Ascending aorta (tissue), 2 donors: Measurements from ENCODE around the gene FGGY. TPM values are rescaled to one million over a fixed set of nuclear protein-coding genes. Genes with fewer than 3 reads are reported as not detected.
"Not testable (repeated sequence)": the region's sequence is repeated elsewhere in the genome, so short reads cannot be mapped to it uniquely, and the experiment has no call there.

ENCODE experiments used
- DNase-seq, 2 donors: peaks; one replicate each; pipeline ENCODE4 v3.0.0-alpha.2; 2019; ENCODE audit warnings: low spot score in 2 of 2
- H3K27ac ChIP-seq, 2 donors: fragments of 200-600 bp; sonication (generic); one replicate each; pipeline ENCODE4 v1.5.1; 2016 to 2017; ENCODE audit warnings: mild to moderate bottlenecking in 1 of 2
- H3K27me3 ChIP-seq: fragments of 200-600 bp; sonication (generic); one replicate; pipeline ENCODE4 v1.5.1; 2017
- H3K36me3 ChIP-seq, 2 donors: fragments of 200-600 bp; sonication (generic); one replicate each; pipeline ENCODE4 v1.5.1; 2016
- H3K4me1 ChIP-seq, 2 donors: fragments of 200-600 bp; sonication (generic); one replicate each; pipeline ENCODE4 v1.5.1; 2016 to 2017; ENCODE audit warnings: mild to moderate bottlenecking in 1 of 2
- H3K4me3 ChIP-seq, 2 donors: fragments of 200-600 bp; sonication (generic); one replicate each; pipeline ENCODE4 v1.5.1; 2016 to 2017; ENCODE audit warnings: mild to moderate bottlenecking in 1 of 2
- H3K9me3 ChIP-seq, 2 donors: fragments of 200-600 bp; sonication (generic); one replicate each; pipeline ENCODE4 v1.5.1; 2016
- intact Hi-C: fragments of 100-400 bp; cut with DNase I; formaldehyde crosslinking; loops from one replicate; pipeline ENCODE4 v1.15.1; 2023
- total RNA-seq: library from RNA; depleted of rRNA; stranded (reverse); fragments of >200 nt; gene quantifications from one replicate; pipeline ENCODE4 v1.1.0, GENCODE V29; 2016
- TF ChIP-seq, protein P1 (sequence below), 3 experiments: fragments of 200-600 bp in 2 of 3; fragments of 450-650 bp in 1 of 3; sonication (generic) in 2 of 3; IDR thresholded peaks; one replicate each; pipeline ENCODE4 v1.5.1; 2016 to 2019; ENCODE audit warnings: antibody characterized with exemption in 3 of 3, mild to moderate bottlenecking in 1 of 3, moderate library complexity in 1 of 3

FGGY gene
- total RNA-seq, 1 donor from 2014 or later = 7.0 TPM

DNA sequence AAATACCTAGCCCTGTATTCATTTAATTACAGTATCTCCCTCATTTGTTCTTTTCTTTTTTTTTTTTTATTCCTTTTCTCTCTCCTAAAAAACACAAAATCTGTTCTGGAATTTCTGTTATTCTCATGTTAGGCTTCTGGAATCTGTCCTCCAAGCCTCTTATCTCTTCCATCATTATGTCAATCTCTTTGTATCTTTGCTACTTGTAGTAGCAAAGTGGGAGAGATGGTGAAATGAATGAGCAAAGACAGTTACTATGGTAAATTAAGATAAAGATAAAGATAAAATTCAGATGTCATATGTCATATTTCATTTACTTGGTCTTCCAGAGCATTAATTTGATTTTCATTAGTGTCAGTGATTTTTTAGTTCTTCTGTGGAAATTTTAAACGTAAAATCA lies 155.1 kb downstream of the FGGY start:
- H3K27me3 ChIP-seq = no peaks in the 10 kb centered on the region
- H3K9me3 ChIP-seq = no peaks in the 10 kb centered on the region
- H3K36me3 ChIP-seq = no peaks in the 10 kb centered on the region
- no peak for DNase-seq
- intact Hi-C loops = no loop called here
- TF ChIP-seq, protein P1, sequence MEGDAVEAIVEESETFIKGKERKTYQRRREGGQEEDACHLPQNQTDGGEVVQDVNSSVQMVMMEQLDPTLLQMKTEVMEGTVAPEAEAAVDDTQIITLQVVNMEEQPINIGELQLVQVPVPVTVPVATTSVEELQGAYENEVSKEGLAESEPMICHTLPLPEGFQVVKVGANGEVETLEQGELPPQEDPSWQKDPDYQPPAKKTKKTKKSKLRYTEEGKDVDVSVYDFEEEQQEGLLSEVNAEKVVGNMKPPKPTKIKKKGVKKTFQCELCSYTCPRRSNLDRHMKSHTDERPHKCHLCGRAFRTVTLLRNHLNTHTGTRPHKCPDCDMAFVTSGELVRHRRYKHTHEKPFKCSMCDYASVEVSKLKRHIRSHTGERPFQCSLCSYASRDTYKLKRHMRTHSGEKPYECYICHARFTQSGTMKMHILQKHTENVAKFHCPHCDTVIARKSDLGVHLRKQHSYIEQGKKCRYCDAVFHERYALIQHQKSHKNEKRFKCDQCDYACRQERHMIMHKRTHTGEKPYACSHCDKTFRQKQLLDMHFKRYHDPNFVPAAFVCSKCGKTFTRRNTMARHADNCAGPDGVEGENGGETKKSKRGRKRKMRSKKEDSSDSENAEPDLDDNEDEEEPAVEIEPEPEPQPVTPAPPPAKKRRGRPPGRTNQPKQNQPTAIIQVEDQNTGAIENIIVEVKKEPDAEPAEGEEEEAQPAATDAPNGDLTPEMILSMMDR (IDR thresholded peaks at IDR 0.05) = no peak
- H3K27ac ChIP-seq = no peak overlapping the region
- H3K4me1 ChIP-seq = peaks cover 0 to 2% of the 10 kb centered on the region in 2 donors
- no peak overlapping the region for H3K4me3 ChIP-seq

DNA sequence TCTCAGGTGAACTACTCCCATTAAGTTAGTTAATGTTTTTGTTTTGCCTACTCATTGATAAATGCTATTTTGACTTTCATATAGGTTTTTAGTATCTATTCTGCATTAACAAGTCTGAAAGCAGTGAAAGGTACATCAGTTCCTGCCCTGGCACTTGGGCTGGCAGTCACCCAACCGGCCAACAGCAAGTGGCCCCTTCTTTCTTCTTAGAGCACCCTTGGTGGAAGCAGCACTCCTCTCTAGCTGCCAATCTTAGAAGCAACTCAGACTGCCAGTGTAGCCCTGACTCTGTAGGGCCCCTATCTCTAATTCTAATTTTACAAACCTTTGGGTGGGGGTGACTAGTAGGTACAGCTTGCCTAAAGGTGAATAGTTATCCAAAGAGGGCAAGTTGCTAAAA lies 155.7 kb downstream of the FGGY start:
- no peaks in the 10 kb centered on the region for H3K27me3 ChIP-seq
- no peaks in the 10 kb centered on the region for H3K9me3 ChIP-seq
- DNase-seq = no peak
- intact Hi-C loops = no loop called here
- no peaks in the 10 kb centered on the region for H3K4me1 ChIP-seq
- no peaks in the 10 kb centered on the region for H3K36me3 ChIP-seq
- no peak overlapping the region for H3K4me3 ChIP-seq
- TF ChIP-seq, protein P1 (IDR thresholded peaks at IDR 0.05) = no peak
- no peak overlapping the region for H3K27ac ChIP-seq

DNA sequence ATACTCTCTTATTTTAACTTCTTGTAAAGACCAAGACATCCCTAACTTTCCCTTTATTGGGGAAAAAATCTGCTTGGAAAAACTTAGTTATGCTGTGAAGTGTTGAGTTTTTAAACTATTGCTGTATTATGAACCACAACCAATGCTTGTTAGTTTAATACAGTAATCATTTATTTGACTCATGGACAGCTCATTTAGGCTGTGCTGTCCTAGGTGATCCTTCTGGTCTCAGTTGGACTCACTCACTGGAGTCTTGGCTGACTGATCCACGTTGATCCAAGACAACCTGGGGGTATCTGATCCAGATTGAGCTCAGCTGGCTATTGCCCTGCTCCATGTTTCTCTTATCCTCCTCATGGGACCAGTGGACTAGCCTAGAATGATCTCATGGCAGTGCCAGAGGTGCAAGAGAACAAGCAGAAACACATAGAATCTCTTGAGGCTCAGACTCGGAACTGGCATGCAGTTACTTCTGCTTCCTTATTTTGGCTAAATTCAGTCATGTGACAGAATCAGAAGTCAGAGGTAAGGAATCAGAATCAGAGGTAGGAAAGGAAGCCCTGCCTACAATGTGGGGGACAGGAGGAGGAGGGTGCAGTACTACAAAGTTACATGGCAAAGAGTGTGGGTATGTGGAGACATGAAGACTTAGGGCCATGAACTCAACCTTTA lies 156.5 kb downstream of the FGGY start:
- Histone ChIP-seq H3K4me1 (no peaks in the 10 kb centered on the region), H3K27ac (no peak overlapping the region), H3K36me3 (no peaks in the 10 kb centered on the region), H3K27me3 (no peaks in the 10 kb centered on the region), H3K4me3 (no peak overlapping the region), H3K9me3 (no peaks in the 10 kb centered on the region)
- intact Hi-C loops = no loop called here
- DNase-seq = no peak
- TF ChIP-seq, protein P1 (IDR thresholded peaks at IDR 0.05) = no peak

DNA sequence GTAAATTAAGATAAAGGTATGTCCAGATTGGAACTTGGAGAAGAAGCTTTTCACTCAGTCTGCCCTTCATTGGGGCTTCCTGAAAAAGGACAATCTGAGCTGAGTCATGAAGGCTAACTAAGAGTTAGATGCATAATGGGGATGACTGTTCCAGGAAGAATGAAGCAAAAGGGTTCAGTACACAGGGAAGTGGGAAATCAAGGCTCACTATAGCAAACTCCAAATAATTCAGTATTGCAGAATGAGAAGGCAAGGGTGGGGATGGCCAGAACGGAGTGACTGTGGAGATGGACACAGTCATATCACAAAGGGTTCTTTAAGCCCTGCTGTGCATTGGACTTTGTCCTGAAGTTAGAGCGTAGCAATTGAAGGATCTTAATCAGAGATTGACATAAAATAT lies 158.3 kb downstream of the FGGY start:
- DNase-seq = no peak
- no peaks in the 10 kb centered on the region for H3K4me1 ChIP-seq

DNA sequence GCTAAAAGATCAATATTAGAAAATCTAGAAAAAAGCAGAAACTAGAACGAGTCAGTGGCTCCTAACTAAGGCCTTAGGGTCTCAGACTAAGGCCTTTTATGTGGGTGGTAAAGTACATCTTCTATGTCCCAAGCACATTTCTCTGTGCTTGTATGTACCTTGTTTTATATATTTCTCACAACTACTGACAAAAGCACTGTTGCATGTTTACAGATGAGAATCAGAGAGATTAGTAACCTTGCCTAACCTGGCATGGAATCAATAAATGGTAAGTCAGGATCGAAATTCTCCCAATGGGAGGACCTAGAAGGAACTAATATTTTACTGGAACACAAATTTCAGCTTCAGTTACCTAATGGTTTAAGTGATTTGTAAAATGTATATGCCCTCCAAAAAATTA lies 160.9 kb downstream of the FGGY start:
- TF ChIP-seq, protein P1 (IDR thresholded peaks at IDR 0.05) = no peak
- H3K4me3 ChIP-seq = no peak overlapping the region
- H3K27me3 ChIP-seq = no peaks in the 10 kb centered on the region
- intact Hi-C loops = no loop called here
- no peaks in the 10 kb centered on the region for H3K36me3 ChIP-seq
- H3K27ac ChIP-seq = no peak overlapping the region
- H3K4me1 ChIP-seq = no peaks in the 10 kb centered on the region
- no peaks in the 10 kb centered on the region for H3K9me3 ChIP-seq
- no peak for DNase-seq

More for the DNA sequence above, 158.3 kb downstream of the FGGY start:
- intact Hi-C loops = no loop called here
- no peak overlapping the region for H3K4me3 ChIP-seq
- TF ChIP-seq, protein P1 (IDR thresholded peaks at IDR 0.05) = no peak
- H3K27me3 ChIP-seq = no peaks in the 10 kb centered on the region
- no peaks in the 10 kb centered on the region for H3K9me3 ChIP-seq
- H3K36me3 ChIP-seq = no peaks in the 10 kb centered on the region
- no peak overlapping the region for H3K27ac ChIP-seq

DNA sequence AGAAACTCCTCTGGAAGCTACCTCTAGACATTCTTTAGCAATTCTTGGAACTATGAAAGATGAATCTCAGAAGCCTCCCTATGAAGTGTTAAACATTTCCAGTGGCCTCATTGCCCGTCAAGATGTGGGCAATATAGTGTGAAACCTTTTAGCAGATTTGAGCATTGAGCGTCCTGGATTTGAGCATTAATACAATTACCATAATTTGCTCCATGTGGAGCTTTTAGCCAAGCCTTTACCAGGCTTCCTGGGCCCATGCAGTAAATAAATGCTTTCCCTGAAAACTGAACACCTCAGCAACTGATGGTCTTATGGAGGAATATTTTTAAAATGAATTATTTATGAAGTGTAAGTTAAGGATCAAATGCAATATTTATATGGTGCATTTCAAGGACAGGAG lies 162.0 kb downstream of the FGGY start:
- no peaks in the 10 kb centered on the region for H3K27me3 ChIP-seq
- H3K4me3 ChIP-seq = no peak overlapping the region
- no peak overlapping the region for H3K27ac ChIP-seq
- DNase-seq = no peak
- no peaks in the 10 kb centered on the region for H3K36me3 ChIP-seq
- H3K9me3 ChIP-seq = no peaks in the 10 kb centered on the region
- TF ChIP-seq, protein P1 (IDR thresholded peaks at IDR 0.05) = no peak
- H3K4me1 ChIP-seq = no peaks in the 10 kb centered on the region
- intact Hi-C loops = no loop called here

DNA sequence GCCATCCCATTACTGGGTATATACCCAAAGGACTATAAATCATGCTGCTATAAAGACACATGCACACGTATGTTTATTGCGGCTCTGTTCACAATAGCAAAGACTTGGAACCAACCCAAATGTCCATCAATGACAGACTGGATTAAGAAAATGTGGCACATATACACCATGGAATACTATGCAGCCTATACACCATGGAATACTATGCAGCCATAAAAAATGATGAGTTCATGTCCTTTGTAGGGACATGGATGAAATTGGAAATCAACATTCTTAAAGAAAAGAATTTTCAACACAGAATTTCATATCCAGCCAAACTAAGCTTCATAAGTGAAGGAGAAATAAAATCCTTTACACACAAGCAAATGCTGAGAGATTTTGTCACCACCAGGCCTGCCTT lies 166.0 kb downstream of the FGGY start:
- H3K4me3 ChIP-seq, H3K9me3 ChIP-seq, DNase-seq, H3K4me1 ChIP-seq, H3K27me3 ChIP-seq, intact Hi-C loops, H3K36me3 ChIP-seq, H3K27ac ChIP-seq: not testable (repeated sequence)

DNA sequence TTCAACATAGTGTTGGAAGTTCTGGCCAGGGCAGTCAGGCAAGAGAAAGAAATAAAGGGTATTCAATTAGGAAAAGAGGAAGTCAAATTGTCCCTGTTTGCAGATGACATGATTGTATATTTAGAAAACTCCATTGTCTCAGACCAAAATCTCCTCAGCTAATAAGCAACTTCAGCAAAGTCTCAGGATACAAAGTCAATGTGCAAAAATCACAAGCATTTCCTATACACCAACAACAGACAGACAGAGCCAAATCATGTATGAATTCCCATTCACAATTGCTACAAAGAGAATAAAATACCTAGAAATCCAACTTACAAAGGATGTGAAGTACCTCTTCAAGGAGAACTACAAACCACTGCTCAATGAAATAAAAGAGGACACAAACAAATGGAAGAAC lies 168.6 kb downstream of the FGGY start:
- H3K4me1 ChIP-seq, intact Hi-C loops, H3K36me3 ChIP-seq, H3K27me3 ChIP-seq, H3K4me3 ChIP-seq, DNase-seq, H3K27ac ChIP-seq, H3K9me3 ChIP-seq: not testable (repeated sequence)
